GM21576 (cell line): ENCODE data around the gene F2R.
A peak's percentile ranks its signal among the peaks of the same experiment; 100 is the strongest.

Source experiments
- ATAC-seq: cut with Tn5 transposase; IDR thresholded peaks from one replicate; pipeline ENCODE4 v1.9.1; 2021; ENCODE audit warnings: mild to moderate bottlenecking, moderate library complexity; ENCODE audit not compliant: unreplicated experiment

F2R gene

DNA sequence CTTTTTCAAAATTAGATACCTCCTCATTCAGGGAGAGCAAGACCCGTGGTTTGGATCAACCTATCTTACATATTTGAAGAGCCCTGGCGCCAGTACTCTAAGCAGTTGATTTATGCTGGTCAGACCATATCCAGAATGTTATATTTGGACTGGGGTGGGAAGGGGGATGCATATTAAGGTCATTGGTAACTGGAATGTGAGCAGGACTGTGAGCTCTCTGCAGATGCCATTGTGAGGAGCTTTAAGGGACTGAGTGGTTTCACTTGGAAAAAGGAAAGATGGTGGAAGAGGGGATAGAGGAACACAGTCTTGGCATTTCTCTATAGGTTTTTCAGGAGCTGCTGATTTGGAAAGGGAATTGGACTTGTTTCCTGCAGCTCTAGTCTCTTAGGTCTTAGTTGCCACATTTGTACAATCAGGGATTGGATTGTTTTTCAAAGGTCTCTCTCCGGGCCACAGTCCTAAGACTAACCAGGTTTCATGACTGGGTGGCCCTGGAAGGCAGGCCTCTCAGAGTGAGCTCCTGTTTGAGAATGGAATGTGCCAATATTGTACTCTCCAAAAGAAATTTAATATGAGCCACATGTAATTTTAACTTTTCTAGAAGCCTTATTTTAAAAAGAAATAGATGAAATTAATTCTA lies 25.8 kb upstream of the F2R start:
- no peak for ATAC-seq

GRCh38 chr5:76690704-76691466 lies 25.0 kb upstream of the F2R start:
- no peak for ATAC-seq

GRCh38 chr5:76691467-76692273 lies 24.3 kb upstream of the F2R start:
- ATAC-seq: no peak

DNA sequence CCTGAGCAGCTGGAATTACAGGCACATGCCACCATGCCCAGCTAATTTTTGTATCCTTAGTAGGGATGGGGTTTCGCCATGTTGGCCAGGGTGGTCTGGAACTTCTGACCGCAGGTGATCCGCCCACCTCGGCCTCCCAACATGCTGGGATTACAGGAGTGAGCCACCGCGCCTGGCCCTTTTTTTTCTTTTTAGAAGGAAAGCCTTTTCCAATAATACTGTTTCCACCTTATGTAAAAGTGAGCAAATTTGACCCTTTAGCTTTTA lies 23.7 kb upstream of the F2R start:
- no peak for ATAC-seq

- ATAC-seq: no peak
Observed at GRCh38 chr5:76692651-76693050, 23.3 kb upstream of the F2R start.

GRCh38 chr5:76693141-76693540 lies 22.8 kb upstream of the F2R start:
- no peak for ATAC-seq

DNA sequence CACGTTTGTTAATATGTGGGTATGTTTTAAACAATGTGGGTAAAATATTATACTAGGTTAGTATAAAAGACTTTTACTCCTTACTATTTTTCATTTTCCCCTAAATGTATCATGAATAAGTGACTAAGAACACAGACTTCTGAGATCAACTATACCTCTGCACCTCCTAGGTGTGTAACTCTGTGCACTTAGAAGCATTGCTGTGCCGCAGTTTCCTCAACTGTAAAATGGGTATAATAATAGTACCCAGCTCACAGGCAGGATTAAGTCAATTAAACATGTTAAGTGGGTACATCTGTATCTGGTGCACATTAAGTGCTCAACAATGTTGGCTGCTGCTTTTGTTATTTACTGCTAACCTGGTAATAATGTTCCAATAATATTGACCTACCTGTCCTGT lies 21.6 kb upstream of the F2R start:
- no peak for ATAC-seq

DNA sequence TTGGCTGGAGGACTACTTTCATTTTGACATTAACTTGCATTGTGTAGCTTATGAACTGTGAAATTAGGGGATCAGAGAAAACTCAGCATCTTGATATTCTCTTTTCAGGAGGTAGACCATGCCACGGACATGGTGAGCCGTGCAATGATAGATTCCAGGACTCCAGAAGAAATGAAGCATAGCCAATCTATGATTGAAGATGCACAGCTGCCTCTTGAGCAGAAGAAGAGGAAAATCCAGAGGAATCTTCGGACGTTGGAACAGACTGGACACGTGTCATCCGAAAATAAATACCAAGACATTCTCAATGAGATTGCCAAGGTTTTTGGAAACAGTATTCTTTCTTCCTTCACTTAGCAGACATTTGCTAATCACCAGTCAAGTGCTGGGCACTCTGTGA lies 20.6 kb upstream of the F2R start:
- ATAC-seq: no peak

DNA sequence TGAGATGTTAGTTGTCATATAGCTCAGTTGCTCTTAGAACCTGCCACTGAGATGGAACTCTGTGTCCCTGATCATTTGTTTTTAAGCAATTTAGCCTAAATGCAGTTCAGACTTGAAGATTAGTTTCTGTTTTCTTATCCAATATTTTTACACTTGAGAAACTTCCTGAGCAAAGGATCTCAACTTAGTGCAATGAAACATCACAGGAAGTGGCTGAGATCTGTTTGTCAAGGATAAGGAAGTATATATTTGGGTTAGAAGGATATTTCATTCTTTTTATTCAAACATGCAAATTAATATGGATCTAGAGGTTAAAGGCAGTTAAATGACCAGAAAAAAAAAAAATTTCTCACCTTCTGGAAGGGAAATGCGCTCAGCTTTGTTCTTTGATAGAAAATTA lies 19.7 kb upstream of the F2R start:
- ATAC-seq: no peak

GRCh38 chr5:76697670-76698069 lies 18.3 kb upstream of the F2R start:
- ATAC-seq: no peak

DNA sequence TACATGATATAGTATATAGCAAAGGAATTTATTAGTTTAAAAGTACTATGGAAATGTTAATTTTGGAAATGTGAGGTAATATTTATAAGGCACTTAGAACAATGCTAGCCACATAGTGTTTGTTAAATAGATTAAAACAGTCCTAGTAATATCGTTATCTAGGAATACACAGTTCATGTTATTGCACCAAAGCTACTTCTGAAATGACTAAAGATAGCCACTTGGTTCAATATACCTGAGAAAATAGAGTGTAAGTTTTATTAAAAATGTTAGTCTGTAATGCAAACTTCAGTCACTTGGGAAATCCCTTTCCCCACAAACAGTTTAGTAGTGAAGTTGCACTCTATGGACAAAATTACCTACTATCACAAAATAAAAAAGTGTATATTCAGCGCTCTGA lies 15.4 kb upstream of the F2R start:
- ATAC-seq: no peak

GRCh38 chr5:76701298-76701697 lies 14.6 kb upstream of the F2R start:
- ATAC-seq: no peak

DNA sequence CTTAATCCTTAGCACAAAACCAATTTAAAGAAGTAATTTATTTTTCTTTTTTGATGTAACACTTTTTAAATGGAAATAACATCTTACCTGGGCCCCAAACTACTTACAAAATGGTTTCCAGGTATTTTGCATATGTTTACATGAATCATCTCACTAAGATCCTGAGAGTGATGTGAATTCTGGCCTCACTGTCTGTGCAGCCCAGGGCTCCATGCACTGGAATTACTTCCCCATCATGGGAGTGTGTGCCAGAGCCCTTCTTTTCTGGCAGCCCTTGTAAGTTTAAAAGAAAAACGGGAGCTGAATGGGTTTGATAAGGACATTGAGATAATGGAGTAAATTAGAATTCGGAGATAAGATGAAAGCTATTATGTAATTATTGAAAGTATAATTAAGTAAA lies 12.2 kb upstream of the F2R start:
- ATAC-seq: no peak

DNA sequence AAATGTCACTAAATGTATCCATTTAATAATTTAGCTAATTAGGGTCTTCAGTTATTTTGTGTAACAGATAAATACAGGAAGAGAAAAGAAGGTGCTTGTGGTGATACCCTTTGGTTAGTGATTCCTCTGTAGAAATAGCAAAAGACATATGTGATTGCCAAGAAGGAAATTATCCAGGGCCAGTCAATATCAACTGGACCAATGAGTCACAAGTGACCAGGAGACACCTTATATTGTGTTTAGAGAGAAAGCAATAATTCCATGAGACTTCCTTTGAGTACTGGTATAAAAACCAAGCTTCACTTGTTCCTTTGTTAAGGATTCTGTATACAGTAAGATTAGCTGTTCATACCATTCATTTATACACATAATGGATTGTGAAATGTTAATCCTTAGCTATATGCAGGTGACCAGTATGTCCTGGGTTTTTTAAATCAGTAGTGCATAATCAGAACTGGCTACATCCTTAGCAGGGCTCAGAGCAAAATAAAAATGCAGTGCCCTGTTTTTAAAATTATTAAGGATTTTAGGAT lies 11.7 kb upstream of the F2R start:
- ATAC-seq: no peak

GRCh38 chr5:76705574-76705973 lies 10.4 kb upstream of the F2R start:
- ATAC-seq: no peak

- no peak for ATAC-seq
Observed at GRCh38 chr5:76709762-76710161, 6.2 kb upstream of the F2R start.

GRCh38 chr5:76710991-76711390 lies 4.9 kb upstream of the F2R start:
- no peak for ATAC-seq

DNA sequence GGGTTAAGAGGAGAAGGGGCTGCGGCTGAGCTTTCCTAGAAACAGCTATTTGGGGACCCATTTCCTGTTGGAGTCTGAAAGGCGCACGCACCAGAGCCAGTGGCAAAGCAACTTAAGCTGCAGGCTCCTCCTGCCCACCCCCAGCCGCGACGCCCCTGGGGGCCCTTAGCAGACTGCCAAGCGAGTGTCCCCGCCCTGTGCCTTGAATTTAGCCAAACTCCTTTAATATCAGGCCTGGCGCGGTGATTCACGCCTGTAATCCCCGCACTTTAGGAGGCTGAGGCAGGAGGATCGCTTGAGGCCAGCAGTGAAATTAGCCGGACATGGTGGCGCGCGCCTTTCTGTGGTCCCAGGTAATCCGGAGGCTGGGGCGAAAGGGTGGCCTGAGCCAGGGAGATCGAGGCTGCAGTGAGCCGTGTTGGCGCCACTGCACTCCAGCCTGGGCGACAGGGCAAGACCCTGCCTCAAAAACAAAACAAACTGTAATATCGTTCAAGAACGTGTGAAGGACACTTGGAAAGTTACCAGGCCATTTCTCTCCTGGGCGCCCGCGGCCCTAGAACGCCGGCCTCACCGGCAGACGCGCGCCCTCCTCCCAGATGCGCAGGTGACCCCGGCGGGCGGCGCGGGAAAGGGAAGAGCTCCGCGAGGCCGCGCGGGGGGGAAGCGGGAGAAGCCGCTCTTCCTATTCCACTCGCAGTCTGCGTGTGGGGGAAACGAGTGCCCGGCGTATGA lies 1.0 kb upstream of the F2R start:
- peak; percentile 8 for ATAC-seq

- peak; percentile 8 for ATAC-seq
Observed at GRCh38 chr5:76715486-76715735, 515 bp upstream of the F2R start.

DNA sequence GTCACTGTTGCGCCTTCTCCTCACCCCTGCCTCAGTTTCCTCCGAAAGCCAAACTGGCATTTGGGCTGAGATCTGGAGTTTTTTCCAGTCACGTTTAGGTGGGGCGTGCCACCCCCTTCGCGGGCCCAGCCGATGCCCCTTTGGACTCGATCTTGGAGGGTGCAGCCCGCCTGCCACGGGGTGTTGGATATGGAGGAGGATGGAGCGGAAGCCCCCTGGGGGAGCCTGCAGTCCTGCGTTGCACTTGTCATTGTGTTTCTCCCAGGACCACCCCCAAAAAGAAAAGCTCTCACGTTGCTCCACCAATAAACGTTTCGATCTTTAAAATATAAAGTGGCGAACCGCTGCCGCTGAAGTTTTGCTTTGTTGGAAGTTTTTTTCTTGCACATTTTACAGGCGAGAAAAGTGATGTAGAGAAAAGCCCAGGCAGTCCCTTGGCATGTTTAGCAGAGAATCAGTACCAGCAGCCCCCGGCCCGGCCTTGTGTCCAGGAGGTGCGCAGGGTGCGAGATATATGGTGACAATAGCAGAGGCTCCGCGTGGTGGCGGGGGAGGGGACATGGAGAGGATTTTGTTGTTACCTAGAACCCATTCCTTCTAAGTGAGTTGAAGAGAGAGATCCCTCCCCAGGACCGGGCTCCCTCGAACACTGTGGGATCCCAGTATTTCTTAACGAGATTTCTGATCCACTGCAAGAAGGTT lies 681 bp downstream of the F2R start:
- no peak for ATAC-seq
